ENCODE data around the gene STARD10. TPM values are rescaled to one million over a fixed set of nuclear protein-coding genes. Genes with fewer than 3 reads are reported as not detected.

Gene STARD10
- total and polyA plus RNA-seq, 2 of the 8 experiments (the other 6 are each of a cell fraction or from before 2014, with no cell fraction given): 23.7 to 35.7 TPM

DNA sequence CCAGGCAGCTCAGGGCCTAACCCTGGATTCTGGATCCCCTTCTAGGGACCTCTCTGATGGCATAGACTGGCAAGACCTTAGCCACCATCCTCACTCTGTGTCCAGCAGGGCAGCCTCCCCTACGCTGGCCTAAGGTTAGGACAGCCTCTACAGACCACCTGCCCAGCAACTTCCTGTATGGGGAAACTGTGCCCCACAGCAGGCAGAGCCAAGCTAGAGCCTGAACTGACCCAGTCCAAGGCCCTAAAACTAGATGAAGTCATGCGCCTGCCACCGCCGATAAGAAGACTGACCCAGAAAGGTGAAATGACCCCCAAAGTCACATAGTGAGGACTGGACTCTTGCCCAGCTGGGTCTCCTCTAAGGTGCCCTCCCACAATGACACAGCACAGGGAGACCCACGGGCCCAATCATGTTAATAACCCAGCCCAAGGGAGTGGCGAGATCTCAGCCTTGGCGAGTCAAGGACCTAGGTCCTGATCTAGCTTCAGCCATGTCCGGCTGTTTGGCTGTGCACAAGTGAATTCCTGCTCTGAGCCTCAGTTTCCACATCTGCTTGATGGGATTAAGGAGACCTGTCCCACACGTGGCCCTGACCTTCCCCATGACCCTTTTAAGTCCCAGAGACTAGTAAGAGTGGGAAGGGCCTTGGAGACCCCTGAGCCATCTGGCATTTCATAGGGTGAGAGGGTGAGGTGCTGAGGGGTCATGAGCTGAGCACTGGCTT lies 17.6 kb downstream of the STARD10 start (continued):
- TF ChIP-seq GABPA (IDR thresholded peaks at IDR 0.05; ENCODE audit: borderline replicate concordance, insufficient read depth, low read length) (no peak), SP4 (IDR thresholded peaks at IDR 0.05; ENCODE audit: low read length) (no peak), SIX5 (IDR thresholded peaks at IDR 0.05; ENCODE audit: low read depth, low read length) (no peak), YY1 (IDR thresholded peaks at IDR 0.05; ENCODE audit: low read depth, low read length) (no peak), EGR1 (IDR thresholded peaks at IDR 0.05; ENCODE audit: borderline replicate concordance, low read depth, low read length) (no peak), RFX5 (IDR thresholded peaks at IDR 0.05; ENCODE audit: borderline replicate concordance, low read depth, low read length) (no peak), TEAD4 (IDR thresholded peaks at IDR 0.05; ENCODE audit: low read depth, low read length) (no peak), RBBP5 (IDR thresholded peaks at IDR 0.05; ENCODE audit: borderline replicate concordance, low read depth, low read length) (no peak)
- TF ChIP-seq, protein P1, sequence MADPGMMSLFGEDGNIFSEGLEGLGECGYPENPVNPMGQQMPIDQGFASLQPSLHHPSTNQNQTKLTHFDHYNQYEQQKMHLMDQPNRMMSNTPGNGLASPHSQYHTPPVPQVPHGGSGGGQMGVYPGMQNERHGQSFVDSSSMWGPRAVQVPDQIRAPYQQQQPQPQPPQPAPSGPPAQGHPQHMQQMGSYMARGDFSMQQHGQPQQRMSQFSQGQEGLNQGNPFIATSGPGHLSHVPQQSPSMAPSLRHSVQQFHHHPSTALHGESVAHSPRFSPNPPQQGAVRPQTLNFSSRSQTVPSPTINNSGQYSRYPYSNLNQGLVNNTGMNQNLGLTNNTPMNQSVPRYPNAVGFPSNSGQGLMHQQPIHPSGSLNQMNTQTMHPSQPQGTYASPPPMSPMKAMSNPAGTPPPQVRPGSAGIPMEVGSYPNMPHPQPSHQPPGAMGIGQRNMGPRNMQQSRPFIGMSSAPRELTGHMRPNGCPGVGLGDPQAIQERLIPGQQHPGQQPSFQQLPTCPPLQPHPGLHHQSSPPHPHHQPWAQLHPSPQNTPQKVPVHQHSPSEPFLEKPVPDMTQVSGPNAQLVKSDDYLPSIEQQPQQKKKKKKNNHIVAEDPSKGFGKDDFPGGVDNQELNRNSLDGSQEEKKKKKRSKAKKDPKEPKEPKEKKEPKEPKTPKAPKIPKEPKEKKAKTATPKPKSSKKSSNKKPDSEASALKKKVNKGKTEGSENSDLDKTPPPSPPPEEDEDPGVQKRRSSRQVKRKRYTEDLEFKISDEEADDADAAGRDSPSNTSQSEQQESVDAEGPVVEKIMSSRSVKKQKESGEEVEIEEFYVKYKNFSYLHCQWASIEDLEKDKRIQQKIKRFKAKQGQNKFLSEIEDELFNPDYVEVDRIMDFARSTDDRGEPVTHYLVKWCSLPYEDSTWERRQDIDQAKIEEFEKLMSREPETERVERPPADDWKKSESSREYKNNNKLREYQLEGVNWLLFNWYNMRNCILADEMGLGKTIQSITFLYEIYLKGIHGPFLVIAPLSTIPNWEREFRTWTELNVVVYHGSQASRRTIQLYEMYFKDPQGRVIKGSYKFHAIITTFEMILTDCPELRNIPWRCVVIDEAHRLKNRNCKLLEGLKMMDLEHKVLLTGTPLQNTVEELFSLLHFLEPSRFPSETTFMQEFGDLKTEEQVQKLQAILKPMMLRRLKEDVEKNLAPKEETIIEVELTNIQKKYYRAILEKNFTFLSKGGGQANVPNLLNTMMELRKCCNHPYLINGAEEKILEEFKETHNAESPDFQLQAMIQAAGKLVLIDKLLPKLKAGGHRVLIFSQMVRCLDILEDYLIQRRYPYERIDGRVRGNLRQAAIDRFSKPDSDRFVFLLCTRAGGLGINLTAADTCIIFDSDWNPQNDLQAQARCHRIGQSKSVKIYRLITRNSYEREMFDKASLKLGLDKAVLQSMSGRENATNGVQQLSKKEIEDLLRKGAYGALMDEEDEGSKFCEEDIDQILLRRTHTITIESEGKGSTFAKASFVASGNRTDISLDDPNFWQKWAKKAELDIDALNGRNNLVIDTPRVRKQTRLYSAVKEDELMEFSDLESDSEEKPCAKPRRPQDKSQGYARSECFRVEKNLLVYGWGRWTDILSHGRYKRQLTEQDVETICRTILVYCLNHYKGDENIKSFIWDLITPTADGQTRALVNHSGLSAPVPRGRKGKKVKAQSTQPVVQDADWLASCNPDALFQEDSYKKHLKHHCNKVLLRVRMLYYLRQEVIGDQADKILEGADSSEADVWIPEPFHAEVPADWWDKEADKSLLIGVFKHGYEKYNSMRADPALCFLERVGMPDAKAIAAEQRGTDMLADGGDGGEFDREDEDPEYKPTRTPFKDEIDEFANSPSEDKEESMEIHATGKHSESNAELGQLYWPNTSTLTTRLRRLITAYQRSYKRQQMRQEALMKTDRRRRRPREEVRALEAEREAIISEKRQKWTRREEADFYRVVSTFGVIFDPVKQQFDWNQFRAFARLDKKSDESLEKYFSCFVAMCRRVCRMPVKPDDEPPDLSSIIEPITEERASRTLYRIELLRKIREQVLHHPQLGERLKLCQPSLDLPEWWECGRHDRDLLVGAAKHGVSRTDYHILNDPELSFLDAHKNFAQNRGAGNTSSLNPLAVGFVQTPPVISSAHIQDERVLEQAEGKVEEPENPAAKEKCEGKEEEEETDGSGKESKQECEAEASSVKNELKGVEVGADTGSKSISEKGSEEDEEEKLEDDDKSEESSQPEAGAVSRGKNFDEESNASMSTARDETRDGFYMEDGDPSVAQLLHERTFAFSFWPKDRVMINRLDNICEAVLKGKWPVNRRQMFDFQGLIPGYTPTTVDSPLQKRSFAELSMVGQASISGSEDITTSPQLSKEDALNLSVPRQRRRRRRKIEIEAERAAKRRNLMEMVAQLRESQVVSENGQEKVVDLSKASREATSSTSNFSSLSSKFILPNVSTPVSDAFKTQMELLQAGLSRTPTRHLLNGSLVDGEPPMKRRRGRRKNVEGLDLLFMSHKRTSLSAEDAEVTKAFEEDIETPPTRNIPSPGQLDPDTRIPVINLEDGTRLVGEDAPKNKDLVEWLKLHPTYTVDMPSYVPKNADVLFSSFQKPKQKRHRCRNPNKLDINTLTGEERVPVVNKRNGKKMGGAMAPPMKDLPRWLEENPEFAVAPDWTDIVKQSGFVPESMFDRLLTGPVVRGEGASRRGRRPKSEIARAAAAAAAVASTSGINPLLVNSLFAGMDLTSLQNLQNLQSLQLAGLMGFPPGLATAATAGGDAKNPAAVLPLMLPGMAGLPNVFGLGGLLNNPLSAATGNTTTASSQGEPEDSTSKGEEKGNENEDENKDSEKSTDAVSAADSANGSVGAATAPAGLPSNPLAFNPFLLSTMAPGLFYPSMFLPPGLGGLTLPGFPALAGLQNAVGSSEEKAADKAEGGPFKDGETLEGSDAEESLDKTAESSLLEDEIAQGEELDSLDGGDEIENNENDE (IDR thresholded peaks at IDR 0.05; ENCODE audit: insufficient replicate concordance, low read length): no peak

Measured in H1 (cell line).